ENCODE results near the gene LST1. TPM values are rescaled to one million over a fixed set of nuclear protein-coding genes. Genes with fewer than 3 reads are reported as not detected.

LST1 gene
- total RNA-seq (10 to 100 TPM in 3 of 7 donors, 1 to 10 TPM in 4; 3.8 to 34.0 (median 8.6) TPM), polyA plus RNA-seq (10 to 100 TPM in 1 of 2 donors, 1 to 10 TPM in 1; 8.1 to 12.2 TPM)
- long read RNA-seq, donor 1, result 0 reads
- long read RNA-seq, donor 2, result 0 reads
- long read RNA-seq, donor 3, partial matches to known transcripts, result 3 of 6 reads
- long read RNA-seq, donor 3, other reads (novel, unspliced or antisense), result 0 of 6 reads

GRCh38 chr6:31586008-31586407, at the start of gene LST1:
TSS of gene LST1 (plus strand) at chr6:31586277. CDS start at chr6:31587300, 1,023 bp downstream.
- no peak for TF ChIP-seq EP300 (IDR thresholded peaks at IDR 0.05)
- no peak for TF ChIP-seq POLR2A (IDR thresholded peaks at IDR 0.05)
- TF ChIP-seq CTCF (IDR thresholded peaks at IDR 0.05), result no peak
- Histone ChIP-seq H3K4me1 (ENCODE audit: insufficient read depth) (peaks cover 2% of the 10 kb centered on the region), H3K36me3 (no peaks in the 10 kb centered on the region), H3K4me3 (no peak within 1 kb of the TSS), H3K27me3 (no peaks in the 10 kb centered on the region), H3K27ac (no peak within 1 kb of the TSS), H3K9me3 (no peaks in the 10 kb centered on the region)
- 35 to 47% (median 35%) methylated on average over 1 of the region's 1 CpG for WGBS, 3 donors
- intact Hi-C loops (cut with DNase I), result no loop called here
- no peak for DNase-seq

GRCh38 chr6:31538805-31539400, 47.2 kb upstream of the LST1 start:
- H3K27ac ChIP-seq, result no peak overlapping the region
- H3K4me1 ChIP-seq (ENCODE audit: insufficient read depth), result peaks cover 11% of the 10 kb centered on the region
- H3K4me3 ChIP-seq, result no peak overlapping the region
- 39 to 53% (median 44%) methylated on average over 6 of the region's 6 CpGs for WGBS, 3 donors
- H3K36me3 ChIP-seq, result no peaks in the 10 kb centered on the region
- no peaks in the 10 kb centered on the region for H3K27me3 ChIP-seq
- DNase-seq, result no peak
- TF ChIP-seq CTCF (IDR thresholded peaks at IDR 0.05) (no peak), POLR2A (IDR thresholded peaks at IDR 0.05) (no peak), EP300 (IDR thresholded peaks at IDR 0.05) (no peak)
- no peaks in the 10 kb centered on the region for H3K9me3 ChIP-seq
- intact Hi-C loops (cut with DNase I), result no loop called here

- DNase-seq, result no peak
- H3K4me3 ChIP-seq, result peak overlapping the region; percentile 63
- no peaks in the 10 kb centered on the region for H3K36me3 ChIP-seq
- TF ChIP-seq EP300 (IDR thresholded peaks at IDR 0.05), result no peak
- no peak for TF ChIP-seq CTCF (IDR thresholded peaks at IDR 0.05)
- TF ChIP-seq POLR2A (IDR thresholded peaks at IDR 0.05), result no peak
- no peaks in the 10 kb centered on the region for H3K27me3 ChIP-seq
- no peaks in the 10 kb centered on the region for H3K9me3 ChIP-seq
- intact Hi-C loops (cut with DNase I), result loop anchor here in 2 of 4 donors (10.0 kb wide), 2 partner anchors 74 to 294 kb away; partner anchors contain the start of gene AIF1 (in 1 of the 2)
- 4 to 7% (median 7%) methylated on average over 4 of the region's 4 CpGs for WGBS, 3 donors
- peaks cover 11% of the 10 kb centered on the region for H3K4me1 ChIP-seq (ENCODE audit: insufficient read depth)
- peak overlapping the region; percentile 80 to 97 for H3K27ac ChIP-seq
Measured at GRCh38 chr6:31540640-31541039, 45.4 kb upstream of the LST1 start.

GRCh38 chr6:31541059-31541657, 44.9 kb upstream of the LST1 start:
- intact Hi-C loops (cut with DNase I), result loop anchor here in 2 of 4 donors (10.0 kb wide), 2 partner anchors 74 to 294 kb away; partner anchors contain the start of gene AIF1 (in 1 of the 2)

More at GRCh38 chr6:31541059-31541657, 44.9 kb upstream of the LST1 start:
- Histone ChIP-seq H3K36me3 (no peaks in the 10 kb centered on the region), H3K27ac (peak overlapping the region; percentile 80 to 97), H3K27me3 (no peaks in the 10 kb centered on the region), H3K4me3 (peak overlapping the region; percentile 63), H3K4me1 (ENCODE audit: insufficient read depth) (peaks cover 11% of the 10 kb centered on the region), H3K9me3 (no peaks in the 10 kb centered on the region)
- TF ChIP-seq CTCF (IDR thresholded peaks at IDR 0.05) (no peak), POLR2A (IDR thresholded peaks at IDR 0.05) (no peak), EP300 (IDR thresholded peaks at IDR 0.05) (no peak)
- DNase-seq, result peak in 4 of 5 donors; percentile 36 to 62 (median 52)
- WGBS, 3 donors, result 0% methylated on average over 21 of the region's 21 CpGs
